HEK293T (cell line): ENCODE measurements around the gene PLA2G4D.

Experiments used
- ARNT ChIP-seq: fragments of 450-650 bp; IDR thresholded peaks from 2 replicates; pipeline ENCODE4 v1.6.1; 2017; ENCODE audit warnings: mild to moderate bottlenecking
- BHLHE40 ChIP-seq: fragments of 450-650 bp; IDR thresholded peaks from 2 replicates; pipeline ENCODE4 v1.6.1; 2016; ENCODE audit warnings: mild to moderate bottlenecking, moderate library complexity, borderline replicate concordance
- FOXA1 ChIP-seq: fragments of 450-650 bp; IDR thresholded peaks from 2 replicates; pipeline ENCODE4 v1.6.1; 2016; ENCODE audit warnings: mild to moderate bottlenecking
- L3MBTL2 ChIP-seq: fragments of 450-650 bp; conservative IDR thresholded peaks from 2 replicates; pipeline ENCODE4 v1.6.1; 2016; ENCODE audit warnings: mild to moderate bottlenecking
- LEF1 ChIP-seq: fragments of 450-650 bp; IDR thresholded peaks from 2 replicates; pipeline ENCODE4 v1.6.1; 2017; ENCODE audit warnings: mild to moderate bottlenecking, borderline replicate concordance
- SP1 ChIP-seq: fragments of 450-650 bp; IDR thresholded peaks from 2 replicates; pipeline ENCODE4 v1.6.1; 2017
- TARDBP ChIP-seq: fragments of 450-650 bp; IDR thresholded peaks from 2 replicates; pipeline ENCODE4 v1.6.1; 2016
- ZNF384 ChIP-seq: fragments of 450-650 bp; IDR thresholded peaks from 2 replicates; pipeline ENCODE4 v1.6.1; 2016

GRCh38 chr15:42033214-42033873 lies 61.0 kb downstream of the PLA2G4D start:
- TF ChIP-seq SP1 (no peak), BHLHE40 (no peak), TARDBP (no peak), FOXA1 (no peak), LEF1 (no peak), ARNT (no peak), L3MBTL2 (no peak), ZNF384 (no peak)
